Endometrial microvascular endothelial cells (primary cell): Measurements from ENCODE around the gene EFHC1. TPM values are rescaled to one million over a fixed set of nuclear protein-coding genes. Genes with fewer than 3 reads are reported as not detected.
"Not testable (repeated sequence)": the region's sequence is repeated elsewhere in the genome, so short reads cannot be mapped to it uniquely, and the experiment has no call there.

Experiments
- in situ Hi-C: cut with HindIII; loops from 2 replicates; pipeline ENCODE4 v1.10.0; 2017; ENCODE audit warnings: low sequenced_read_pairs, low pct_unique_long_range_greater_than_20kb; ENCODE audit errors: inconsistent ontology term
- total RNA-seq: library from RNA; depleted of rRNA; stranded (reverse); fragments of >200 nt; gene quantifications from one replicate; pipeline ENCODE4 v1.2.3, GENCODE V29; 2015; ENCODE audit errors: inconsistent ontology term

Gene EFHC1
- total RNA-seq, 1 donor from 2014 or later: 24.4 TPM

- in situ Hi-C loops: loop anchor here (10.0 kb wide), 1 partner anchor 153 kb away; the partner anchor contains the start of gene TRAM2
These were observed 2.0 kb downstream of the EFHC1 start for GRCh38 chr6:52422156-52422555.

GRCh38 chr6:52423448-52423847 is 3.3 kb downstream of the EFHC1 start:
- in situ Hi-C loops: loop anchor here (10.0 kb wide), 1 partner anchor 151 kb away; the partner anchor contains the start of gene TRAM2

GRCh38 chr6:52423971-52424381 is 3.8 kb downstream of the EFHC1 start:
- in situ Hi-C loops: loop anchor here (10.0 kb wide), 1 partner anchor 151 kb away; the partner anchor contains the start of gene TRAM2

GRCh38 chr6:52424513-52424912 is 4.4 kb downstream of the EFHC1 start:
- in situ Hi-C loops: loop anchor here (10.0 kb wide), 1 partner anchor 150 kb away; the partner anchor contains the start of gene TRAM2

- in situ Hi-C loops: loop anchor here (10.0 kb wide), 1 partner anchor 148 kb away; the partner anchor contains the start of gene TRAM2
These were observed 6.5 kb downstream of the EFHC1 start for GRCh38 chr6:52426667-52427066.

- in situ Hi-C loops: not testable (repeated sequence)
These were observed 13.2 kb downstream of the EFHC1 start for GRCh38 chr6:52433294-52433693.

- in situ Hi-C loops: no loop called here
These were observed 15.2 kb downstream of the EFHC1 start for GRCh38 chr6:52435345-52435744.

GRCh38 chr6:52438926-52439325 is 18.8 kb downstream of the EFHC1 start:
- in situ Hi-C loops: no loop called here

- in situ Hi-C loops: no loop called here
These were observed 34.4 kb downstream of the EFHC1 start for GRCh38 chr6:52454556-52454955.

- in situ Hi-C loops: no loop called here
These were observed 37.0 kb downstream of the EFHC1 start for GRCh38 chr6:52457096-52457495.

GRCh38 chr6:52461194-52461593 is 41.1 kb downstream of the EFHC1 start:
- in situ Hi-C loops: not testable (repeated sequence)

- in situ Hi-C loops: no loop called here
These were observed 54.0 kb downstream of the EFHC1 start for GRCh38 chr6:52474173-52474572.

- in situ Hi-C loops: no loop called here
These were observed 55.2 kb downstream of the EFHC1 start for GRCh38 chr6:52475307-52475706.

GRCh38 chr6:52482903-52483670 is 62.9 kb downstream of the EFHC1 start:
- in situ Hi-C loops: no loop called here

- in situ Hi-C loops: no loop called here
These were observed 63.5 kb downstream of the EFHC1 start for GRCh38 chr6:52483671-52484003.

- in situ Hi-C loops: no loop called here
These were observed 69.7 kb downstream of the EFHC1 start for GRCh38 chr6:52489881-52490280.

GRCh38 chr6:52491203-52492069 is 71.3 kb downstream of the EFHC1 start:
- in situ Hi-C loops: no loop called here

- in situ Hi-C loops: no loop called here
These were observed 73.5 kb downstream of the EFHC1 start for GRCh38 chr6:52493669-52494068.

GRCh38 chr6:52494298-52495072 is 74.3 kb downstream of the EFHC1 start:
- in situ Hi-C loops: no loop called here
